Measurements from ENCODE around the gene TRPC1. TPM values are rescaled to one million over a fixed set of nuclear protein-coding genes. Genes with fewer than 3 reads are reported as not detected.

Gene TRPC1
- total and polyA plus RNA-seq, 4 donors, result 17.7 to 73.5 (median 25.1) TPM

DNA sequence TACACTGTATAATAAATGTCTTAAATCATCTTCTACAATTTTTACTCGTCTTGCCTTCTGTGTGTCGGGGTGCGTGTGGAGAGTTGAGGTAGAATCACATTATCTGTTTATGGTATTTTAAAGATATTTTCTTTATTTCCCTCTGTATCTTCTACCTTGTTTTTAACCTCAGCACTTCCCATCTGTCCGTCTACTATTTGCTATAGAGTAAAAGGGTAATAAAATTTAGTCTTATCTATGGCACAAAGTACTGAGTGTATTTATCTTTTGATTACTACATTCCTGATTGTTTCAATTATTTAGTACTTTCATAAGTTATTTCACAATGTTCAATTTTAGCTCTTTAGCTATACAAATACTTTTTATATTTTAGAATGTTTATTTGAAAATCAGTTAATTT is 62.2 kb downstream of the TRPC1 start:
- no peak overlapping the region for H3K27ac ChIP-seq (ENCODE audit: low read depth, low read length)
- no peaks in the 10 kb centered on the region for H3K9me3 ChIP-seq (ENCODE audit: control insufficient read depth, insufficient read depth, low read length)
- no peaks in the 10 kb centered on the region for H3K36me3 ChIP-seq (ENCODE audit: control insufficient read depth, insufficient read depth, low read length)
- H3K27me3 ChIP-seq (ENCODE audit: control insufficient read depth, insufficient read depth, low read length), result no peaks in the 10 kb centered on the region
- WGBS (ENCODE audit: insufficient coverage), result no CpG with 5 or more reads among the region's 4 CpGs
- no peaks in the 10 kb centered on the region for H3K4me1 ChIP-seq (ENCODE audit: control insufficient read depth, insufficient read depth, low read length)
- no peak for DNase-seq (ENCODE audit: low read depth in 4 of 6, low spot score in 6 of 6)
- H3K4me3 ChIP-seq (ENCODE audit: low read depth, low read length), result no peak overlapping the region

- 46% methylated on average over 1 of the region's 1 CpG for WGBS (ENCODE audit: insufficient coverage)
- H3K4me3 ChIP-seq (ENCODE audit: low read depth, low read length), result no peak overlapping the region
Measured at GRCh38 chr3:142787719-142788118, 63.9 kb downstream of the TRPC1 start.

DNA sequence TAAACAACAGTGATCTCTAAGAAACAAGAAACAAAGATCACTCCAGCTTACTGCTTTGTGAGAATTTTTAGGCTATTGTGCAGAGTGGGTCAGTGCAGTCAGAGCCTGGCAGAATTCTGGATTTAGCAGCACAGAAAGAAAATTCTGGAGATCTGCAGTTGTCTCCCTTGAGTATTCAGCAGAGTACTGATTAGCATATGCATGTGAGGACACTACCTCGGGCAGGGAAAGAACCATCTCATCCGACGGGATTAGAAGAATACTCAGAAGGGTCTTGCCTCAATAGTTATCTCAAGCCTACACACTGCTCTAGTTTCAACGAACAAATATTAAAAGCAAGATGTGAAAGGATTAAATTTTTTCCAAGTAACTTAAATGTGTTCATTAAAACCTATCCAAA is 70.7 kb downstream of the TRPC1 start:
- Histone ChIP-seq H3K27me3 (ENCODE audit: control insufficient read depth, insufficient read depth, low read length) (no peaks in the 10 kb centered on the region), H3K4me1 (ENCODE audit: control insufficient read depth, insufficient read depth, low read length) (no peaks in the 10 kb centered on the region), H3K36me3 (ENCODE audit: control insufficient read depth, insufficient read depth, low read length) (no peaks in the 10 kb centered on the region), H3K27ac (ENCODE audit: low read depth, low read length) (no peak overlapping the region), H3K9me3 (ENCODE audit: control insufficient read depth, insufficient read depth, low read length) (no peaks in the 10 kb centered on the region), H3K4me3 (ENCODE audit: low read depth, low read length) (no peak overlapping the region)
- no peak for DNase-seq (ENCODE audit: low read depth in 4 of 6, low spot score in 6 of 6)
- no CpG with 5 or more reads among the region's 4 CpGs for WGBS (ENCODE audit: insufficient coverage)

More at GRCh38 chr3:142787719-142788118, 63.9 kb downstream of the TRPC1 start:
- Histone ChIP-seq H3K4me1 (ENCODE audit: control insufficient read depth, insufficient read depth, low read length) (no peaks in the 10 kb centered on the region), H3K9me3 (ENCODE audit: control insufficient read depth, insufficient read depth, low read length) (no peaks in the 10 kb centered on the region), H3K36me3 (ENCODE audit: control insufficient read depth, insufficient read depth, low read length) (no peaks in the 10 kb centered on the region), H3K27me3 (ENCODE audit: control insufficient read depth, insufficient read depth, low read length) (no peaks in the 10 kb centered on the region), H3K27ac (ENCODE audit: low read depth, low read length) (no peak overlapping the region)
- no peak for DNase-seq (ENCODE audit: low read depth in 4 of 6, low spot score in 6 of 6)

DNA sequence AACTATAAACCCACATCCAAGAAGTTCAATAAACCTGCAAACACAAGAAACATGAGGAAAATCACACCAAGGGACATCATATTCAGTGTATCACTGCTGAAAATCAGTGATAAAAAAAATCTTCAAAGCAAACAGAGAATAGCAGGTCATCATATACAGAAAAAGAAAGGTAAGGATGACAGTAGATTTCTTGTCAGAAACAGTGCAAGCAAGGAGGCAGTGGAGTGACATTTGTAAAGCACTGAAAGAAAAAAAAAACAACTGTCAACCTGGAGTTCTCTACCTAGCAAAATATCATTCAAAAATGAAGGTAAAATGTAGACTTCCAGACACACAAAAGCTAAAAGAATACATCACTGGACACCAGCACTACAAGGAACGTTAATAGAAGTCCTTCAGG is 71.5 kb downstream of the TRPC1 start:
- H3K4me3 ChIP-seq (ENCODE audit: low read depth, low read length), result no peak overlapping the region
- H3K27ac ChIP-seq (ENCODE audit: low read depth, low read length), result no peak overlapping the region
- no peaks in the 10 kb centered on the region for H3K9me3 ChIP-seq (ENCODE audit: control insufficient read depth, insufficient read depth, low read length)
- no peaks in the 10 kb centered on the region for H3K36me3 ChIP-seq (ENCODE audit: control insufficient read depth, insufficient read depth, low read length)
- H3K27me3 ChIP-seq (ENCODE audit: control insufficient read depth, insufficient read depth, low read length), result no peaks in the 10 kb centered on the region
- no peak for DNase-seq (ENCODE audit: low read depth in 4 of 6, low spot score in 6 of 6)
- H3K4me1 ChIP-seq (ENCODE audit: control insufficient read depth, insufficient read depth, low read length), result no peaks in the 10 kb centered on the region
- WGBS (ENCODE audit: insufficient coverage), result no CpG with 5 or more reads among the region's 1 CpG

GRCh38 chr3:142796823-142797222 is 73.0 kb downstream of the TRPC1 start:
- H3K4me3 ChIP-seq (ENCODE audit: low read depth, low read length), result no peak overlapping the region

GRCh38 chr3:142801746-142802145 is 77.9 kb downstream of the TRPC1 start:
- Histone ChIP-seq H3K4me1 (ENCODE audit: control insufficient read depth, insufficient read depth, low read length) (no peaks in the 10 kb centered on the region), H3K4me3 (ENCODE audit: low read depth, low read length) (no peak overlapping the region), H3K27ac (ENCODE audit: low read depth, low read length) (no peak overlapping the region), H3K27me3 (ENCODE audit: control insufficient read depth, insufficient read depth, low read length) (no peaks in the 10 kb centered on the region), H3K9me3 (ENCODE audit: control insufficient read depth, insufficient read depth, low read length) (no peaks in the 10 kb centered on the region), H3K36me3 (ENCODE audit: control insufficient read depth, insufficient read depth, low read length) (peaks cover 3% of the 10 kb centered on the region)
- no CpG with 5 or more reads among the region's 2 CpGs for WGBS (ENCODE audit: insufficient coverage)
- DNase-seq (ENCODE audit: low read depth in 4 of 6, low spot score in 6 of 6), result no peak

More at GRCh38 chr3:142796823-142797222, 73.0 kb downstream of the TRPC1 start:
- H3K9me3 ChIP-seq (ENCODE audit: control insufficient read depth, insufficient read depth, low read length), result no peaks in the 10 kb centered on the region
- H3K27ac ChIP-seq (ENCODE audit: low read depth, low read length), result no peak overlapping the region
- H3K4me1 ChIP-seq (ENCODE audit: control insufficient read depth, insufficient read depth, low read length), result no peaks in the 10 kb centered on the region
- 100% methylated on average over 1 of the region's 2 CpGs for WGBS (ENCODE audit: insufficient coverage)
- H3K36me3 ChIP-seq (ENCODE audit: control insufficient read depth, insufficient read depth, low read length), result no peaks in the 10 kb centered on the region
- no peak for DNase-seq (ENCODE audit: low read depth in 4 of 6, low spot score in 6 of 6)
- no peaks in the 10 kb centered on the region for H3K27me3 ChIP-seq (ENCODE audit: control insufficient read depth, insufficient read depth, low read length)

- H3K4me1 ChIP-seq (ENCODE audit: control insufficient read depth, insufficient read depth, low read length), result no peaks in the 10 kb centered on the region
- DNase-seq (ENCODE audit: low read depth in 4 of 6, low spot score in 6 of 6), result no peak
- H3K27ac ChIP-seq (ENCODE audit: low read depth, low read length), result no peak overlapping the region
- no peak overlapping the region for H3K4me3 ChIP-seq (ENCODE audit: low read depth, low read length)
- no peaks in the 10 kb centered on the region for H3K27me3 ChIP-seq (ENCODE audit: control insufficient read depth, insufficient read depth, low read length)
- 90% methylated on average over 1 of the region's 1 CpG for WGBS (ENCODE audit: insufficient coverage)
- no peaks in the 10 kb centered on the region for H3K9me3 ChIP-seq (ENCODE audit: control insufficient read depth, insufficient read depth, low read length)
- peaks cover 3% of the 10 kb centered on the region for H3K36me3 ChIP-seq (ENCODE audit: control insufficient read depth, insufficient read depth, low read length)
Measured at GRCh38 chr3:142802891-142803290, 79.1 kb downstream of the TRPC1 start.

DNA sequence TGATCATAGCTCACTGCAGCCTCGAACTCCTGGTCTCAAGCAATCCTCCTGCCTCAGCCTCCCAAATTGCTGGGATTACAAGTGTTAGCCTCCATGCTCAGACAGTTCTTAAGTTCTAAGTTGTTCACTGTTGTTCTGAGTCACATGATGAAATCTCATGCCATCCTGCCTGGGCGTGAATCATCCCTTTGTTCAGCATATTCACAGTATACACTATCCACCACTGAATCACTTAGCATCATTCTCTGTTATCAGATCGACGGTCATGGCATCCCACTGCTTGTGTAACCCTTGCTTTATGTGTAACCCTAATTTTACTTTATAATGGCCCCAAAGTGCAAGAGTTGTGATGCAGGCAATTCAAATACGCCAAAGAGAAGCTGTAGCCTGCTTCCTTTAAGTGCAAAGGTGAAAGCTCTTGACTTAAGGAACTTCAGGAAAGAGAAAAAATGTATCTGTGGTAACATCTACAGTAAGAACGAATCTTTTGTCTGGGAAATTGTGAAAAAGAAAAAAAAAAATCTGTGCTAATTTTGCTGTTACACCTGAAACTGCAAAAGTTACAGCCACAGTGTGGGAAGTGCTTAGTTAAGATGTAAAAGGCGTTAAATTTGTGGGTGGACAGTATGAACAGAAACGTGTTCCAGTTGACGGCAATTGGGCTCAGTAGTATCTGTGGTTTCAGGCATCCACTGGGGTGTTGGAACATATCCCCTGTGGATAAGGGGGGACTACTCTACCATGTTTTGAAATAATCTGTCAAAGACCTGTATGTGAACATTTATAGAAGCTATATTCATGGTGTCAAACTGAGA is 84.5 kb downstream of the TRPC1 start:
- DNase-seq (ENCODE audit: low read depth in 4 of 6, low spot score in 6 of 6), result no peak
- H3K27ac ChIP-seq (ENCODE audit: low read depth, low read length), result no peak overlapping the region
- H3K27me3 ChIP-seq (ENCODE audit: control insufficient read depth, insufficient read depth, low read length), result no peaks in the 10 kb centered on the region
- peaks cover 3% of the 10 kb centered on the region for H3K36me3 ChIP-seq (ENCODE audit: control insufficient read depth, insufficient read depth, low read length)
- no peak overlapping the region for H3K4me3 ChIP-seq (ENCODE audit: low read depth, low read length)
- H3K4me1 ChIP-seq (ENCODE audit: control insufficient read depth, insufficient read depth, low read length), result no peaks in the 10 kb centered on the region
- 92% methylated on average over 4 of the region's 9 CpGs for WGBS (ENCODE audit: insufficient coverage)
- no peaks in the 10 kb centered on the region for H3K9me3 ChIP-seq (ENCODE audit: control insufficient read depth, insufficient read depth, low read length)

GRCh38 chr3:142809259-142809658 is 85.4 kb downstream of the TRPC1 start:
- H3K4me3 ChIP-seq (ENCODE audit: low read depth, low read length), result no peak overlapping the region
- 87% methylated on average over 3 of the region's 3 CpGs for WGBS (ENCODE audit: insufficient coverage)
- H3K27me3 ChIP-seq (ENCODE audit: control insufficient read depth, insufficient read depth, low read length), result no peaks in the 10 kb centered on the region
- DNase-seq (ENCODE audit: low read depth in 4 of 6, low spot score in 6 of 6), result no peak
- no peaks in the 10 kb centered on the region for H3K9me3 ChIP-seq (ENCODE audit: control insufficient read depth, insufficient read depth, low read length)
- H3K4me1 ChIP-seq (ENCODE audit: control insufficient read depth, insufficient read depth, low read length), result no peaks in the 10 kb centered on the region
- H3K36me3 ChIP-seq (ENCODE audit: control insufficient read depth, insufficient read depth, low read length), result peaks cover 3% of the 10 kb centered on the region
- H3K27ac ChIP-seq (ENCODE audit: low read depth, low read length), result no peak overlapping the region

- no peak overlapping the region for H3K27ac ChIP-seq (ENCODE audit: low read depth, low read length)
- 93% methylated on average over 3 of the region's 6 CpGs for WGBS (ENCODE audit: insufficient coverage)
- no peaks in the 10 kb centered on the region for H3K27me3 ChIP-seq (ENCODE audit: control insufficient read depth, insufficient read depth, low read length)
- no peak overlapping the region for H3K4me3 ChIP-seq (ENCODE audit: low read depth, low read length)
- H3K9me3 ChIP-seq (ENCODE audit: control insufficient read depth, insufficient read depth, low read length), result no peaks in the 10 kb centered on the region
- H3K36me3 ChIP-seq (ENCODE audit: control insufficient read depth, insufficient read depth, low read length), result no peaks in the 10 kb centered on the region
- no peak for DNase-seq (ENCODE audit: low read depth in 4 of 6, low spot score in 6 of 6)
- H3K4me1 ChIP-seq (ENCODE audit: control insufficient read depth, insufficient read depth, low read length), result no peaks in the 10 kb centered on the region
Measured at GRCh38 chr3:142815803-142816202, 92.0 kb downstream of the TRPC1 start.
